ENCODE data around the gene ACTMAP. TPM values are rescaled to one million over a fixed set of nuclear protein-coding genes. Genes with fewer than 3 reads are reported as not detected.

The ACTMAP gene
- total and polyA plus RNA-seq, 2 of the 8 experiments (the other 6 are each of a cell fraction or from before 2014, with no cell fraction given), result 24.1 to 26.5 TPM

- TF ChIP-seq JUN (IDR thresholded peaks at IDR 0.05; ENCODE audit: low read depth, low read length) (no peak), ASH2L (IDR thresholded peaks at IDR 0.05; ENCODE audit: low read length) (no peak), SIX5 (IDR thresholded peaks at IDR 0.05; ENCODE audit: low read depth, low read length) (no peak), CBX5 (IDR thresholded peaks at IDR 0.05; ENCODE audit: low read depth, low read length) (no peak), KDM5A (IDR thresholded peaks at IDR 0.05; ENCODE audit: low read length) (no peak), BCL11A (IDR thresholded peaks at IDR 0.05; ENCODE audit: low read depth in 2 of 2, low read length in 2 of 2) (no peak), CREB1 (IDR thresholded peaks at IDR 0.05) (0 out of 2 replicates have a peak, but pooled peaks have one; percentile 21), TBP (IDR thresholded peaks at IDR 0.05; ENCODE audit: low read depth, low read length) (no peak), MAX (IDR thresholded peaks at IDR 0.05) (0 out of 2 replicates have a peak, but pooled peaks have one; percentile 7), CHD2 (IDR thresholded peaks at IDR 0.05; ENCODE audit: low read length) (peak; percentile 68), SRF (IDR thresholded peaks at IDR 0.05; ENCODE audit: low read depth, low read length) (no peak), NRF1 (IDR thresholded peaks at IDR 0.05; ENCODE audit: low read depth, low read length) (no peak), CTBP2 (IDR thresholded peaks at IDR 0.05; ENCODE audit: borderline replicate concordance, insufficient read depth, insufficient read length, low read length) (no peak), KDM1A (IDR thresholded peaks at IDR 0.05; ENCODE audit: borderline replicate concordance, low read length) (no peak), RBBP5 (IDR thresholded peaks at IDR 0.05; ENCODE audit: borderline replicate concordance, low read depth, low read length) (no peak), YY1 (IDR thresholded peaks at IDR 0.05; ENCODE audit: low read depth, low read length) (no peak), NANOG (IDR thresholded peaks at IDR 0.05; ENCODE audit: insufficient read depth, low read depth, low read length, poor library complexity, severe bottlenecking) (no peak), KDM4A (IDR thresholded peaks at IDR 0.05; ENCODE audit: low read depth, low read length, severe bottlenecking) (no peak), ATF2 (IDR thresholded peaks at IDR 0.05; ENCODE audit: low read length) (no peak), ATF3 (IDR thresholded peaks at IDR 0.05; ENCODE audit: insufficient read depth, low read depth, low read length) (no peak), FOSL1 (IDR thresholded peaks at IDR 0.05; ENCODE audit: insufficient read depth, low read depth, low read length) (no peak), EGR1 (IDR thresholded peaks at IDR 0.05; ENCODE audit: borderline replicate concordance, low read depth, low read length) (no peak)
These were observed 35.6 kb downstream of the ACTMAP start (continued) for GRCh38 chr19:40714441-40715299.

Data from H1 (cell line).